ENCODE data around the gene CLDN34. TPM values are rescaled to one million over a fixed set of nuclear protein-coding genes. Genes with fewer than 3 reads are reported as not detected.

The CLDN34 gene
- total and polyA plus RNA-seq, 2 experiments from 2014 or later: not detected

- TF ChIP-seq ZNF462 (CRISPR knock-in tag; IDR thresholded peaks at IDR 0.05) (no peak), CREB1 (CRISPR knock-in tag; IDR thresholded peaks at IDR 0.05; ENCODE audit: low read depth) (no peak), NANOG (IDR thresholded peaks at IDR 0.05; ENCODE audit: borderline replicate concordance) (no peak), STAT1 (IDR thresholded peaks at IDR 0.05; ENCODE audit: unreplicated experiment) (no peak), EZH2phosphoT487 (IDR thresholded peaks at IDR 0.05; ENCODE audit: unreplicated experiment) (no peak), EZH2 (IDR thresholded peaks at IDR 0.05; ENCODE audit: low read depth, unreplicated experiment) (no peak), ZNF114 (CRISPR knock-in tag; IDR thresholded peaks at IDR 0.05) (no peak)
Measured at GRCh38 chrX:9921407-9921806, 45.8 kb upstream of the CLDN34 start (continued).

- TF ChIP-seq, protein P1, sequence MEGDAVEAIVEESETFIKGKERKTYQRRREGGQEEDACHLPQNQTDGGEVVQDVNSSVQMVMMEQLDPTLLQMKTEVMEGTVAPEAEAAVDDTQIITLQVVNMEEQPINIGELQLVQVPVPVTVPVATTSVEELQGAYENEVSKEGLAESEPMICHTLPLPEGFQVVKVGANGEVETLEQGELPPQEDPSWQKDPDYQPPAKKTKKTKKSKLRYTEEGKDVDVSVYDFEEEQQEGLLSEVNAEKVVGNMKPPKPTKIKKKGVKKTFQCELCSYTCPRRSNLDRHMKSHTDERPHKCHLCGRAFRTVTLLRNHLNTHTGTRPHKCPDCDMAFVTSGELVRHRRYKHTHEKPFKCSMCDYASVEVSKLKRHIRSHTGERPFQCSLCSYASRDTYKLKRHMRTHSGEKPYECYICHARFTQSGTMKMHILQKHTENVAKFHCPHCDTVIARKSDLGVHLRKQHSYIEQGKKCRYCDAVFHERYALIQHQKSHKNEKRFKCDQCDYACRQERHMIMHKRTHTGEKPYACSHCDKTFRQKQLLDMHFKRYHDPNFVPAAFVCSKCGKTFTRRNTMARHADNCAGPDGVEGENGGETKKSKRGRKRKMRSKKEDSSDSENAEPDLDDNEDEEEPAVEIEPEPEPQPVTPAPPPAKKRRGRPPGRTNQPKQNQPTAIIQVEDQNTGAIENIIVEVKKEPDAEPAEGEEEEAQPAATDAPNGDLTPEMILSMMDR (conservative IDR thresholded peaks at IDR 0.05; ENCODE audit: low read depth in 2 of 2): no peak
- TF ChIP-seq JUNB (IDR thresholded peaks at IDR 0.05; ENCODE audit: unreplicated experiment): no peak
- no peak for TF ChIP-seq ZNF331 (CRISPR knock-in tag; IDR thresholded peaks at IDR 0.05; ENCODE audit: low read depth)
- no peak for TF ChIP-seq POLR2AphosphoS5 (IDR thresholded peaks at IDR 0.05; ENCODE audit: low read depth)
- no peak for TF ChIP-seq EZH2phosphoT487 (IDR thresholded peaks at IDR 0.05; ENCODE audit: unreplicated experiment)
- TF ChIP-seq, protein P2, sequence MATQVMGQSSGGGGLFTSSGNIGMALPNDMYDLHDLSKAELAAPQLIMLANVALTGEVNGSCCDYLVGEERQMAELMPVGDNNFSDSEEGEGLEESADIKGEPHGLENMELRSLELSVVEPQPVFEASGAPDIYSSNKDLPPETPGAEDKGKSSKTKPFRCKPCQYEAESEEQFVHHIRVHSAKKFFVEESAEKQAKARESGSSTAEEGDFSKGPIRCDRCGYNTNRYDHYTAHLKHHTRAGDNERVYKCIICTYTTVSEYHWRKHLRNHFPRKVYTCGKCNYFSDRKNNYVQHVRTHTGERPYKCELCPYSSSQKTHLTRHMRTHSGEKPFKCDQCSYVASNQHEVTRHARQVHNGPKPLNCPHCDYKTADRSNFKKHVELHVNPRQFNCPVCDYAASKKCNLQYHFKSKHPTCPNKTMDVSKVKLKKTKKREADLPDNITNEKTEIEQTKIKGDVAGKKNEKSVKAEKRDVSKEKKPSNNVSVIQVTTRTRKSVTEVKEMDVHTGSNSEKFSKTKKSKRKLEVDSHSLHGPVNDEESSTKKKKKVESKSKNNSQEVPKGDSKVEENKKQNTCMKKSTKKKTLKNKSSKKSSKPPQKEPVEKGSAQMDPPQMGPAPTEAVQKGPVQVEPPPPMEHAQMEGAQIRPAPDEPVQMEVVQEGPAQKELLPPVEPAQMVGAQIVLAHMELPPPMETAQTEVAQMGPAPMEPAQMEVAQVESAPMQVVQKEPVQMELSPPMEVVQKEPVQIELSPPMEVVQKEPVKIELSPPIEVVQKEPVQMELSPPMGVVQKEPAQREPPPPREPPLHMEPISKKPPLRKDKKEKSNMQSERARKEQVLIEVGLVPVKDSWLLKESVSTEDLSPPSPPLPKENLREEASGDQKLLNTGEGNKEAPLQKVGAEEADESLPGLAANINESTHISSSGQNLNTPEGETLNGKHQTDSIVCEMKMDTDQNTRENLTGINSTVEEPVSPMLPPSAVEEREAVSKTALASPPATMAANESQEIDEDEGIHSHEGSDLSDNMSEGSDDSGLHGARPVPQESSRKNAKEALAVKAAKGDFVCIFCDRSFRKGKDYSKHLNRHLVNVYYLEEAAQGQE (IDR thresholded peaks at IDR 0.05; ENCODE audit: unreplicated experiment): no peak
- TF ChIP-seq, protein P3, sequence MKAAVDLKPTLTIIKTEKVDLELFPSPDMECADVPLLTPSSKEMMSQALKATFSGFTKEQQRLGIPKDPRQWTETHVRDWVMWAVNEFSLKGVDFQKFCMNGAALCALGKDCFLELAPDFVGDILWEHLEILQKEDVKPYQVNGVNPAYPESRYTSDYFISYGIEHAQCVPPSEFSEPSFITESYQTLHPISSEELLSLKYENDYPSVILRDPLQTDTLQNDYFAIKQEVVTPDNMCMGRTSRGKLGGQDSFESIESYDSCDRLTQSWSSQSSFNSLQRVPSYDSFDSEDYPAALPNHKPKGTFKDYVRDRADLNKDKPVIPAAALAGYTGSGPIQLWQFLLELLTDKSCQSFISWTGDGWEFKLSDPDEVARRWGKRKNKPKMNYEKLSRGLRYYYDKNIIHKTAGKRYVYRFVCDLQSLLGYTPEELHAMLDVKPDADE (IDR thresholded peaks at IDR 0.05): no peak
- no peak for TF ChIP-seq STAT1 (IDR thresholded peaks at IDR 0.05; ENCODE audit: unreplicated experiment)
- no peak for TF ChIP-seq CREB1 (CRISPR knock-in tag; IDR thresholded peaks at IDR 0.05; ENCODE audit: low read depth)
- no peak overlapping the region for H3K4me2 ChIP-seq
- H3K4me1 ChIP-seq (ENCODE audit: insufficient read depth): peaks cover 6% of the 10 kb centered on the region
- H3K4me3 Mint-ChIP-seq: no peak overlapping the region
- H3K4me1 Mint-ChIP-seq: peaks cover 42% of the 10 kb centered on the region
- no peaks in the 10 kb centered on the region for H4K20me1 ChIP-seq (replicated peaks; ENCODE audit: insufficient read depth)
- no peaks in the 10 kb centered on the region; the same call in 2 of the 3 replicates for H3K9me3 Mint-ChIP-seq
- H3F3A ChIP-seq (replicated peaks; ENCODE audit: low read depth): no peaks in the 10 kb centered on the region
- no peak overlapping the region for H2AFZ ChIP-seq
- H3K27ac ChIP-seq (ENCODE audit: low read depth): no peak overlapping the region
- no peak overlapping the region for H3K4me3 ChIP-seq
- no peak for ATAC-seq
- H3K27me3 ChIP-seq (ENCODE audit: insufficient read depth): no peaks in the 10 kb centered on the region
- no peak overlapping the region for H3K27ac Mint-ChIP-seq
- H3K9me2 ChIP-seq (ENCODE audit: insufficient read depth): no peaks in the 10 kb centered on the region
- H3K27me3 Mint-ChIP-seq (ENCODE audit: insufficient read depth, low read depth, poor library complexity): peaks cover 5% of the 10 kb centered on the region
- peaks cover 17% of the 10 kb centered on the region for H3K36me3 Mint-ChIP-seq (ENCODE audit: low read depth)
- no peak for DNase-seq (ENCODE audit: low spot score)
- no peaks in the 10 kb centered on the region for H3K36me3 ChIP-seq (ENCODE audit: insufficient read depth)
- 0 out of 2 replicates have a peak, but pooled peaks cover 6% of the 10 kb centered on the region for H3K79me2 ChIP-seq (replicated peaks; ENCODE audit: insufficient read depth)
Measured at GRCh38 chrX:9923357-9923756, 43.8 kb upstream of the CLDN34 start.
